Spleen (tissue), 7 donors: ENCODE measurements around the gene DMD.

Experiments
- CTCF ChIP-seq, 11 experiments: fragments of 200-600 bp in 7 of 11; fragments of 450-650 bp in 4 of 11; sonication (generic) in 4 of 11; IDR thresholded peaks in 8 of 11; conservative IDR thresholded peaks in 3 of 11; 1 replicate in 7 of 11; 2 replicates in 4 of 11; pipeline versions ENCODE4 v1.4.0 to v1.8.0; 2016 to 2021; ENCODE audit warnings: antibody characterized with exemption in 11 of 11, inconsistent platforms in 4 of 11, mild to moderate bottlenecking in 1 of 11
- POLR2A ChIP-seq, 3 donors: fragments of 450-650 bp; IDR thresholded peaks; one replicate each; pipeline ENCODE4 v1.5.1; 2017; ENCODE audit warnings: antibody characterized with exemption in 3 of 3, mild to moderate bottlenecking in 1 of 3
- POLR2AphosphoS5 ChIP-seq, 3 donors: sonication (generic); formaldehyde crosslinking; IDR thresholded peaks; one replicate each; pipeline ENCODE4 v1.5.1; 2017; ENCODE audit warnings: antibody characterized with exemption in 3 of 3
- donor health status: DM: no; HTN: no; CAD: no; lungs with moderate emphysema.
- donor health status: DM: no; HTN: no; CAD: no.
- donor health status: DM: no; HTN: no; CAD: no.

GRCh38 chrX:33065415-33065814 lies 145.9 kb downstream of the DMD start:
- TF ChIP-seq POLR2AphosphoS5 (IDR thresholded peaks at IDR 0.05) (no peak), CTCF (IDR thresholded peaks at IDR 0.05 in 8 of 11, conservative IDR thresholded peaks at IDR 0.05 in 3 of 11) (no peak), POLR2A (IDR thresholded peaks at IDR 0.05) (no peak)
